NCI-H1092 (cell line): ENCODE measurements around the gene UBE2O.

Experiments used
- DNase-seq: peaks from one replicate; lab custom pipeline; 2025; lab: John Stamatoyannopoulos, UW

UBE2O gene

DNA sequence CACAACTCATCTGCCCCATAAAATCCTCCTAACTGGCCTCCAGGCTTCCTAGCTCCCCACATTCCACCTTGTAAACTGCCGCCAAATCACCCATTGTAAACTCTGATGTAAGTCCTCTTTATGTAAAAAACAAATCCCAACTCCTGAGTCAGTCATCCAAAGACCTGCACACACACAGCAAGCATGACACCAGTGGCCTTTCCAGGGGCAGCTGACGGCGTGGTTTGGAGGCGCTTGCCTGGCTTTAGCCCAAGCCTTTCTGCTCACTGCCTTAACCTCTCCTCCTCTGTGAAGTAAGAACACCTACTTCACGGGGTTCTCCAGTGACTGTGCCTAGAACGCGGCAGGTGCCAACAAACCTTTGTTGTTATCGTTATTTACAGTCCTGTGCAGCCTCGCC is 14.0 kb downstream of the UBE2O start:
- DNase-seq: no peak

DNA sequence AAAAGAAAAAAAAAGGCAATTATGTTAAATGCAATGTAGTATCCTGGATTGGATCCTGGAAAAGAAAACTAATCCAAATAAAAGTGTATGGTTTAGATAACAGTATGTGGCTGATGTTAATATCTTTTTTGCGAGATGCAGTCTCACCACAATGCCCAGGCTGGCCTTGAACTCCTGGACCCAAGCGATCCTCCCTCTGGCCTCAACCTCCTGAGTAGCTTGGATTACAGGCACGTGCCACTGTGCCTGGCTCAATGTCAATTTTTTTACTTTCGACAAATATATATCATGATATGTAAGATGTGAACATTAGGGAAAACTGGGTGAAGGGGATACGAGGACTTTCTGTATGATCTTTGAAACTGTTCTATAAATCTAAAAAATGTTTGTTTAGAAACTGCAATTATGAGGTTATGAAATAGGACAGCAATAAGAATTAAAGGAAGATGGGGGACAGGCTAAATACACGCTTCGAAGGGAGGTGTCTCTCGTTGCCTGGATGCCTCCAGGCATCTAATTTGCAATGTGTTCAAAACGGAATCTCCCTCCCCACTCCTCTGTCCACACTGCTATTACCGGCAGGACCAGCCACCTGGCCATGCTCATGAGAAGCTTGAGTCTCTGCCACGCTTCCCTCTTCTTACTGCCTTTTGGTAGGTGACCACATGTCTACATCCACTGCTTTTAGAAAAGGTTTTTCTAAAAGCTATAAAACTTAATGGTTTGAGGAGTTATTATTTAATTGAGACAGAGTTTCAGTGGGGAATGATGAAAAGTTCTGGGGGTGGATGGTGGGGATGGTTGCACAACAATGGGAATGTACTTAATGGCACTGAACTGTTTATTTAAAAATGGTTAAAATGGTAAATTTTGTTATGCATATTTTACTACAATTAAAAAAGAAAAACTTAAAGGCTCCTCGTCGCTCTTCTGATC is 15.2 kb downstream of the UBE2O start:
- no peak for DNase-seq

- DNase-seq: no peak
These were observed 17.2 kb downstream of the UBE2O start for GRCh38 chr17:76435751-76436150.

DNA sequence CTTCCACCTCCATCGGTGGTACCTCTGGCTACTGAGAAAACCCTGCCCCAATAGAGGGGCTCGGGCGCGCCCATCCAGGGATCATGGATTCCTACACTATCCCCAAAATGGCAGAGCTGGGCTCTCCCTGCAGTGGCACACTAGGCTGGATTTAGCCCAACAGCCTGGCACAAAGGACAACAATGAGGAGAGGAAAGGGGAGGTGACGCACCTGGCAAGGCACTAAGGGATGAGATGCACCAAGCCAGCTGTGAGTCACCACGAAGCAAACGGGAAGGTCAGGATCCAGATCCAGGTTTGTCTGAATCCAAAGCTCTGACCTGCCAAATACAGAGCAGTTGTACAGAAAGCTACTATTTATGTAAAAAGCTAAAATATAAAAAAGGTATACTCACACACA is 18.1 kb downstream of the UBE2O start:
- no peak for DNase-seq

- no peak for DNase-seq
These were observed 19.3 kb downstream of the UBE2O start for GRCh38 chr17:76433693-76434092.

GRCh38 chr17:76432712-76433336 is 20.1 kb downstream of the UBE2O start:
- DNase-seq: no peak

GRCh38 chr17:76432004-76432403 is 20.9 kb downstream of the UBE2O start:
- DNase-seq: no peak

GRCh38 chr17:76431509-76431908 is 21.4 kb downstream of the UBE2O start:
- no peak for DNase-seq

- no peak for DNase-seq
These were observed 24.4 kb downstream of the UBE2O start for GRCh38 chr17:76428511-76428910.

GRCh38 chr17:76427501-76428231 is 25.3 kb downstream of the UBE2O start:
- no peak for DNase-seq

DNA sequence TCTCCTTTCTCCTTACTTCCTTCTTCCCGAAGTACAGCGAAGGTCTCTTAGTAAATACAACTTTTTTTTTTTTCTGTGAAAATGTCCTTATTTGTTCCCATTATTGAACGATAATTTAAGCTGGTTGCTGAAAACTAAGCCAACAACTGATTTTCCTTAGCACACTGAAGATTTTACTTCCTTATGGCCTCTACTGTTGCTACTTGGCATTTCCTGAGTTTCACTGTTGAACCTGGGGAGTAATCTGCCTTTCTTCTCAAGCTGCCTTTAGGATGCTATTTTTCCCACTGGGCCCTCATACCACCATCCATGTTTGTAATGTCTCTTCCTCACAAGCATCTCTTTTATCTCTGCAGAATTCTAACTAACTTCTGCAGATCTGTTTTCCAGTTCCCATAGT is 26.1 kb downstream of the UBE2O start:
- DNase-seq: no peak

DNA sequence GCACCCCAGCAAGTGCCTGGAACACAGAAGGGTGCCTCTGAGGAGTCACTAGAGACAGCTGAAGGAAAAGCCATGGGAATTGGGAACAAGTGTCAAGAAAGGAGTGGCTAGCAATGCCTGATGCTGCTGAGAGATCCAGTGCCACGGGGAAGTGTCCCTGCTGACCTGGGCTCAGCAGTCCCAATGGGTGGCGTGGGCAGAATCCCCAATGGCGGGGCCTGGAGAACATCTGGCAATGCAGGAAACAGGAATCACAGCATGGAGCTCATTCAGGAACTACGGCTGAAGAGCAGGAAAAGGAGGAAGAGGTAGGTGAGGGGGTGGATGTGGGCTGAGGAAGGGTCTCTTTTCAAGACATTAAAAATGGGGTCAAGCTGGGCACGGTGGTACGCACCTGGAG is 30.1 kb downstream of the UBE2O start:
- no peak for DNase-seq

- DNase-seq: no peak
These were observed 30.5 kb downstream of the UBE2O start for GRCh38 chr17:76422406-76422805.

- no peak for DNase-seq
These were observed 31.9 kb downstream of the UBE2O start for GRCh38 chr17:76421044-76421407.

DNA sequence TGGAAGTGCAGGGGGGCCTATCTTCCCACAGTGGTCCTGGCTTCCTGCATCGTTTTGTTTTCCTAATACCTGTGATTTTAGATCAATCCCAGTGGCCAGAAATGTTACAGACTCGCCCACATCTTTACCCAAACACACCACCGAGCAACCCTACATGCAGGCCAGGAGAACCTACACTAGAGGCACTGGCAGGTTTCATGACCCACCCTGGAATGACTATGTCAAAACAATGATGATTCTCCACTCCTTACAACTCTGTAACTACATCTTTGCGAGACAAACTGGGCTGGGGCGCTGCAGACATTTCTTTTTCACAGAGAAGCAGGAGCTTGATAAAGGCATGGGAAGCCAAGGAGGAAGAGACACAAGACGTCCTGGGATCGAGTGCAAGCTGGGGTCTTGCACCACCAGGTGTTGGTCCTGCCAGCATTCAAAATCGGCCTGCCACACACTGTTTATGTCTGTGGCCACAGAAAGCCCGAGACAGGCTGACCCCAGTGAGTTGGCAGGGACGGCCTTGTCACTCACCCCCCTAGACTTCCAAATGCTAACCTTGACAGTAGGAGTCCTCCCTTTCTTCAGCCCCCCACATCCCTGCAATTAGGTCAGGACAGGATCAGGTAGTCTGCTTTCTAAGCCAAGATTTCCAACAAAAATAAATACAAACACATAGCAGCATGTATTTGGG is 32.5 kb downstream of the UBE2O start:
- no peak for DNase-seq

GRCh38 chr17:76419576-76420260 is 33.2 kb downstream of the UBE2O start:
- DNase-seq: no peak

GRCh38 chr17:76417499-76418143 is 35.3 kb downstream of the UBE2O start:
- peak; percentile 10 for DNase-seq

GRCh38 chr17:76416899-76417298 is 36.1 kb downstream of the UBE2O start:
- DNase-seq: no peak

DNA sequence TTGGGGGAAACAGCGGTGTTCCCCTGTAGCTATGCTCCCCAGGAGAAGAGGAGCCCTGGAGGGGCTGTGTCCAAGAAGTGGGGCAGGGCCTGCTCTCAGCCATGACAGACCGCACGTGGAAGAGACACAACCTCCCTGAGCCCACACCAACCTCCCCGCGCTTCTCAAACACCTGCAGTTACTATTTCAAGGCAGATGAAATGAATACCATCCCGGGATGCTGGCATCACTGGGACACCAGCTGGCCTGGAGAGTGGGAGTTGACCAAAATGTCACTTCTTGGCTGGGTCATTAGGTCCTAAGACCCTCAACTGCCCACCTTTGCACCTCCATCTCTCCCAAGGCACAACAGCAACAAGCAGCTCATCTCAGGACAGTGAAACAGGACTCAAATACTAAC is 36.5 kb downstream of the UBE2O start:
- no peak for DNase-seq

DNA sequence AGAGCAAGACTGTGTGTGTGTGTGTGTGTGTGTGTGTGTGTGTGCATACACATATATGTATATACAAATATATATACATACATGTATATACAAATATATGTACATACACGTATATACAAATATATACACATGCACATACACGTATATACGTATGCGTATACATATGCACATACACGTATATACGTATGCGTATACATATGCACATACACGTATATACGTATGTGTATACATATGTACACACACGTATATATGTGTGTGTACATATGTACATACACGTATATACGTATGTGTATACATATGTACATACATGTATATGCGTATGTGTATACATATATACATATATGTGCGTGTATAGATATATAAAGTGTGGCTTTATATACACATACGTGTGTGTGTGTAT is 37.2 kb downstream of the UBE2O start:
- DNase-seq: no peak
